ENCODE data around the gene IGFLR1. TPM values are rescaled to one million over a fixed set of nuclear protein-coding genes. Genes with fewer than 3 reads are reported as not detected.

IGFLR1 gene
- polyA plus RNA-seq, 1 donor from 2014 or later: 4.6 TPM

GRCh38 chr19:35729021-35729420, 13.2 kb downstream of the IGFLR1 start:
- H3K27me3 ChIP-seq (ENCODE audit: insufficient read depth, low read depth, low read length): no peaks in the 10 kb centered on the region
- H3K79me2 ChIP-seq (replicated peaks; ENCODE audit: insufficient read depth, low read length): no peaks in the 10 kb centered on the region
- no peak for TF ChIP-seq POLR2AphosphoS5 (IDR thresholded peaks at IDR 0.05)
- TF ChIP-seq EZH2 (IDR thresholded peaks at IDR 0.05; ENCODE audit: borderline replicate concordance, insufficient read depth, low read length, poor library complexity, severe bottlenecking): no peak
- no peaks in the 10 kb centered on the region for H3K36me3 ChIP-seq (ENCODE audit: insufficient read depth, low read length)
- no peaks in the 10 kb centered on the region for H3K9me2 ChIP-seq (ENCODE audit: insufficient read depth, low read length)
- no peak overlapping the region for H2AFZ ChIP-seq (ENCODE audit: low read depth, low read length)
- no peak overlapping the region for H3K4me2 ChIP-seq (ENCODE audit: low read length)
- no peaks in the 10 kb centered on the region for H4K20me1 ChIP-seq (ENCODE audit: insufficient read depth)
- H3K9ac ChIP-seq (ENCODE audit: low read length): no peak overlapping the region
- no peaks in the 10 kb centered on the region for H3F3A ChIP-seq (ENCODE audit: insufficient read depth, low read length, poor library complexity, severe bottlenecking)
- no peak overlapping the region for H3K27ac ChIP-seq (ENCODE audit: low read length)
- H3K4me3 ChIP-seq (ENCODE audit: low read length): no peak overlapping the region
- H3K9me3 ChIP-seq (ENCODE audit: low read length): no peaks in the 10 kb centered on the region

GRCh38 chr19:35727956-35728706, 14.1 kb downstream of the IGFLR1 start:
- Histone ChIP-seq H3K9me3 (ENCODE audit: low read length) (no peaks in the 10 kb centered on the region), H3K9ac (ENCODE audit: low read length) (no peak overlapping the region)

More at GRCh38 chr19:35727956-35728706, 14.1 kb downstream of the IGFLR1 start:
- TF ChIP-seq POLR2AphosphoS5 (IDR thresholded peaks at IDR 0.05) (no peak), RAD21 (conservative IDR thresholded peaks at IDR 0.05) (no peak), TAF1 (IDR thresholded peaks at IDR 0.05; ENCODE audit: low read depth) (no peak), MXI1 (conservative IDR thresholded peaks at IDR 0.05; ENCODE audit: poor library complexity, severe bottlenecking) (no peak), EZH2 (IDR thresholded peaks at IDR 0.05; ENCODE audit: borderline replicate concordance, insufficient read depth, low read length, poor library complexity, severe bottlenecking) (no peak), CTCF (IDR thresholded peaks at IDR 0.05; ENCODE audit: poor library complexity, severe bottlenecking) (no peak), REST (IDR thresholded peaks at IDR 0.05; ENCODE audit: borderline replicate concordance) (no peak), EP300 (conservative IDR thresholded peaks at IDR 0.05; ENCODE audit: poor library complexity, severe bottlenecking) (no peak), SMC3 (conservative IDR thresholded peaks at IDR 0.05; ENCODE audit: poor library complexity) (no peak)
- Histone ChIP-seq H3F3A (ENCODE audit: insufficient read depth, low read length, poor library complexity, severe bottlenecking) (no peaks in the 10 kb centered on the region), H2AFZ (ENCODE audit: low read depth, low read length) (no peak overlapping the region), H3K9me2 (ENCODE audit: insufficient read depth, low read length) (no peaks in the 10 kb centered on the region), H3K79me2 (replicated peaks; ENCODE audit: insufficient read depth, low read length) (no peaks in the 10 kb centered on the region), H3K4me3 (ENCODE audit: low read length) (no peak overlapping the region), H4K20me1 (ENCODE audit: insufficient read depth) (no peaks in the 10 kb centered on the region), H3K27ac (ENCODE audit: low read length) (no peak overlapping the region), H3K36me3 (ENCODE audit: insufficient read depth, low read length) (no peaks in the 10 kb centered on the region), H3K27me3 (ENCODE audit: insufficient read depth, low read depth, low read length) (no peaks in the 10 kb centered on the region), H3K4me2 (ENCODE audit: low read length) (no peak overlapping the region)
